Sigmoid colon (tissue), 3 donors: ENCODE results near the gene MCRS1.

ENCODE experiments used
- POLR2A ChIP-seq, 2 donors: fragments of 450-650 bp; IDR thresholded peaks; one replicate each; pipeline ENCODE4 v1.6.1; 2016; ENCODE audit warnings: antibody characterized with exemption in 2 of 2, mild to moderate bottlenecking in 2 of 2, moderate library complexity in 2 of 2
- TF ChIP-seq, protein P1 (sequence below), 4 experiments: fragments of 450-650 bp in 3 of 4; fragments of 200-600 bp in 1 of 4; IDR thresholded peaks; one replicate each; pipeline ENCODE4 v1.5.1; 2016 to 2019; ENCODE audit warnings: antibody characterized with exemption in 4 of 4, mild to moderate bottlenecking in 3 of 4, moderate library complexity in 2 of 4

- TF ChIP-seq POLR2A (IDR thresholded peaks at IDR 0.05): no peak
- TF ChIP-seq, protein P1, sequence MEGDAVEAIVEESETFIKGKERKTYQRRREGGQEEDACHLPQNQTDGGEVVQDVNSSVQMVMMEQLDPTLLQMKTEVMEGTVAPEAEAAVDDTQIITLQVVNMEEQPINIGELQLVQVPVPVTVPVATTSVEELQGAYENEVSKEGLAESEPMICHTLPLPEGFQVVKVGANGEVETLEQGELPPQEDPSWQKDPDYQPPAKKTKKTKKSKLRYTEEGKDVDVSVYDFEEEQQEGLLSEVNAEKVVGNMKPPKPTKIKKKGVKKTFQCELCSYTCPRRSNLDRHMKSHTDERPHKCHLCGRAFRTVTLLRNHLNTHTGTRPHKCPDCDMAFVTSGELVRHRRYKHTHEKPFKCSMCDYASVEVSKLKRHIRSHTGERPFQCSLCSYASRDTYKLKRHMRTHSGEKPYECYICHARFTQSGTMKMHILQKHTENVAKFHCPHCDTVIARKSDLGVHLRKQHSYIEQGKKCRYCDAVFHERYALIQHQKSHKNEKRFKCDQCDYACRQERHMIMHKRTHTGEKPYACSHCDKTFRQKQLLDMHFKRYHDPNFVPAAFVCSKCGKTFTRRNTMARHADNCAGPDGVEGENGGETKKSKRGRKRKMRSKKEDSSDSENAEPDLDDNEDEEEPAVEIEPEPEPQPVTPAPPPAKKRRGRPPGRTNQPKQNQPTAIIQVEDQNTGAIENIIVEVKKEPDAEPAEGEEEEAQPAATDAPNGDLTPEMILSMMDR (IDR thresholded peaks at IDR 0.05): no peak
These were observed 29.2 kb downstream of the MCRS1 start, which contains the start of gene KCNH3 for GRCh38 chr12:49538510-49539403.
